ENCODE measurements around the gene APLF. TPM values are rescaled to one million over a fixed set of nuclear protein-coding genes. Genes with fewer than 3 reads are reported as not detected.
"Not testable (repeated sequence)": the region's sequence is repeated elsewhere in the genome, so short reads cannot be mapped to it uniquely, and the experiment has no call there.

The APLF gene
- total and polyA plus RNA-seq, 4 donors: 0.18 to 3.8 (median 1.0) TPM

GRCh38 chr2:68441179-68441993 lies 26.0 kb upstream of the APLF start (continued):
- TF ChIP-seq CTCF (IDR thresholded peaks at IDR 0.05; ENCODE audit: low read depth, low read length, missing input control): peak; percentile 93
- no peak for TF ChIP-seq TAF1 (conservative IDR thresholded peaks at IDR 0.05)
- no peak for TF ChIP-seq HNF4A (conservative IDR thresholded peaks at IDR 0.05)
- TF ChIP-seq JUND (IDR thresholded peaks at IDR 0.05): no peak
- peak; percentile 98 to 99 for TF ChIP-seq RAD21 (IDR thresholded peaks at IDR 0.05)
- TF ChIP-seq GABPA (IDR thresholded peaks at IDR 0.05 in 1 of 2, conservative IDR thresholded peaks at IDR 0.05 in 1 of 2): no peak
- TF ChIP-seq NR2F2 (IDR thresholded peaks at IDR 0.05): no peak

- TF ChIP-seq RAD21 (IDR thresholded peaks at IDR 0.05): no peak
- no peak overlapping the region for H3K9ac ChIP-seq (ENCODE audit: low read depth in 1 of 2, low read length in 2 of 2)
- no peaks in the 10 kb centered on the region for H3K36me3 ChIP-seq (ENCODE audit: control insufficient read depth in 4 of 4, insufficient read depth in 3 of 4, low read depth in 1 of 4, low read length in 3 of 4)
- H3K4me3 ChIP-seq (ENCODE audit: low read depth in 1 of 3, low read length in 3 of 3): no peak overlapping the region
- no peak for DNase-seq (ENCODE audit: low spot score)
- WGBS: 94% methylated on average over 2 of the region's 2 CpGs
- no peak overlapping the region for H3K27ac ChIP-seq (ENCODE audit: low read depth in 1 of 2, low read length in 2 of 2)
- H3K4me1 ChIP-seq (ENCODE audit: control insufficient read depth in 4 of 4, insufficient read depth in 4 of 4, low read length in 3 of 4): peaks cover 2 to 18% (median 8%) of the 10 kb centered on the region in 4 donors
- H3K27me3 ChIP-seq (ENCODE audit: control insufficient read depth in 4 of 4, insufficient read depth in 4 of 4, low read length in 3 of 4): no peaks in the 10 kb centered on the region
- no peaks in the 10 kb centered on the region for H3K9me3 ChIP-seq (ENCODE audit: control insufficient read depth in 4 of 4, low read length in 3 of 4)
Measured at GRCh38 chr2:68441994-68442322, 25.4 kb upstream of the APLF start.

- H3K27me3 ChIP-seq (ENCODE audit: control insufficient read depth in 4 of 4, insufficient read depth in 4 of 4, low read length in 3 of 4); H3K9ac ChIP-seq (ENCODE audit: low read depth in 1 of 2, low read length in 2 of 2); H3K36me3 ChIP-seq (ENCODE audit: control insufficient read depth in 4 of 4, insufficient read depth in 3 of 4, low read depth in 1 of 4, low read length in 3 of 4); DNase-seq (ENCODE audit: low spot score); H3K4me1 ChIP-seq (ENCODE audit: control insufficient read depth in 4 of 4, insufficient read depth in 4 of 4, low read length in 3 of 4); H3K27ac ChIP-seq (ENCODE audit: low read depth in 1 of 2, low read length in 2 of 2); H3K9me3 ChIP-seq (ENCODE audit: control insufficient read depth in 4 of 4, low read length in 3 of 4); H3K4me3 ChIP-seq (ENCODE audit: low read depth in 1 of 3, low read length in 3 of 3): not testable (repeated sequence)
- WGBS: 88% methylated on average over 2 of the region's 3 CpGs
Measured at GRCh38 chr2:68446425-68446824, 21.0 kb upstream of the APLF start.

GRCh38 chr2:68447118-68447517 lies 20.3 kb upstream of the APLF start:
- Histone ChIP-seq H3K4me1 (ENCODE audit: control insufficient read depth in 4 of 4, insufficient read depth in 4 of 4, low read length in 3 of 4) (no peaks in the 10 kb centered on the region), H3K9ac (ENCODE audit: low read depth in 1 of 2, low read length in 2 of 2) (no peak overlapping the region), H3K4me3 (ENCODE audit: low read depth in 1 of 3, low read length in 3 of 3) (no peak overlapping the region), H3K27me3 (ENCODE audit: control insufficient read depth in 4 of 4, insufficient read depth in 4 of 4, low read length in 3 of 4) (no peaks in the 10 kb centered on the region), H3K36me3 (ENCODE audit: control insufficient read depth in 4 of 4, insufficient read depth in 3 of 4, low read depth in 1 of 4, low read length in 3 of 4) (no peaks in the 10 kb centered on the region), H3K9me3 (ENCODE audit: control insufficient read depth in 4 of 4, low read length in 3 of 4) (peaks cover 0 to 4% (median 1%) of the 10 kb centered on the region in 4 donors), H3K27ac (ENCODE audit: low read depth in 1 of 2, low read length in 2 of 2) (no peak overlapping the region)
- TF ChIP-seq CTCF (IDR thresholded peaks at IDR 0.05; ENCODE audit: low read depth, low read length, missing input control) (no peak), YY1 (IDR thresholded peaks at IDR 0.05) (no peak), HNF4A (conservative IDR thresholded peaks at IDR 0.05) (no peak), FOXA1 (IDR thresholded peaks at IDR 0.05) (no peak), MAX (IDR thresholded peaks at IDR 0.05) (no peak), RAD21 (IDR thresholded peaks at IDR 0.05) (no peak), NR2F2 (IDR thresholded peaks at IDR 0.05) (no peak), GABPA (IDR thresholded peaks at IDR 0.05 in 1 of 2, conservative IDR thresholded peaks at IDR 0.05 in 1 of 2) (no peak), ZBTB33 (IDR thresholded peaks at IDR 0.05) (no peak), ATF3 (IDR thresholded peaks at IDR 0.05) (no peak)
- DNase-seq (ENCODE audit: low spot score): no peak
- WGBS: 86% methylated on average over 16 of the region's 16 CpGs

Measured in liver (tissue), 9 donors.